Measurements from ENCODE around the gene HIP1.
"Not testable (repeated sequence)": the region's sequence is repeated elsewhere in the genome, so short reads cannot be mapped to it uniquely, and the experiment has no call there.

The HIP1 gene

DNA sequence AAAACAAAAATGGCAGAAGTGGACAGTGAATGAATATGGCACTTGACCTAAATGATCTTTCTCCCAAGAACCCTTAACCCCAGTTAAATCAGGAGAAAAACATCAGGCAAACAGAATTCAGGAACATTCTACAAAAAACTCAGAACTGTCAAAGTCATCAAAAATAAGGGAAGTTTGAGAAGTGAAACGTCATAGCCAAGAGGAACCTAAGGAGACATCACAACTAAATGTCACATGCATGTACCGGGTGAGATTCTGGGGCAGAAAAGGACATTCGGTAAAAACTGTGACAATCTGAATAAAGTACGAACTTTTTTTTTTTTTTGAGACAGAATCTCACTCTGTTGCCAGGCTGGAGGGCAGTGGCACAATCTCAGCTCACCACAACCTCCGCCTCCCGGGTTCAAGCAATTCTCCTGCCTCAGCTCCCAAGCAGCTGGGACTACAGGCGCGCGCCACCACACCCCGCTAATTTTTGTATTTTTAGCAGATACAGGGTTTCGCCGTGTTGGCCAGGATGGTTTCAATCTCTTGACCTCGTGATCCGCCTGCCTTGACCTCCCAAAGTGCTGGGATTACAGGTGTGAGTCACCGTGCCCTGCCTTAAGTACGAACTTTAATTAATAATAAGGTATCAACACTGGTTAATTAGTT, 169.0 kb downstream of the HIP1 start:
- peak; percentile 66 to 92 (median 79) for DNase-seq

DNA sequence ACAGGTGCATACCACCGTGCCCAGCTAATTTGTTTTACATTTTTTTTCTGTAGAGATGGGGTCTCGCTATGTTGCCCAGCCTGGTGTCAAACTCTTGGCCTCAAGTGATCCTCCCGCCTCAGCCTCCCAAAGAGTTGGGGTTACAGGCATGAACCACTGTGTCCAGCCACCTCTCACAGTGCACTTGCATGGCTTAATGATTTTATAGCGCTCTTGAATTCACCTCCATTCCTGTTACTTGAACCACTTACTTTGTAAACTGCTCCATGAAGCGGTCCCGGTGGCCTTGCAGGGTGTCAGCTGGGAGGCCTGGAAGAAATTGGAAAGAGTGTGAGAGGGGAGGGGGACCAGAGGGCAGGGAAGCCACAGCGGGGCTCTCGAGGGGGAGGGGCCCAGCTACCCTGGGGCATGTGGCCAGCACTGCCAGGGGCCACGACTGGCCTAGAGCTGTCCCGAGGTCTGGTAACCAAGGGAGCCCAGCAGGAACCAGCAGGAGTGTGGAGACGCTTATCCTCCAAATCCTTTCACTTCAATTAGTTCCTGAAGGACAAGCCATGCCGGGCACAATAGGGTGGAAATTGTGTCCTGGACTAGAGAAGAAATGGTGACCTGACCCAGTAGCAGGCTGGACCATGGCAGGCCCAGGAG, 170.7 kb downstream of the HIP1 start:
- DNase-seq: no peak

DNA sequence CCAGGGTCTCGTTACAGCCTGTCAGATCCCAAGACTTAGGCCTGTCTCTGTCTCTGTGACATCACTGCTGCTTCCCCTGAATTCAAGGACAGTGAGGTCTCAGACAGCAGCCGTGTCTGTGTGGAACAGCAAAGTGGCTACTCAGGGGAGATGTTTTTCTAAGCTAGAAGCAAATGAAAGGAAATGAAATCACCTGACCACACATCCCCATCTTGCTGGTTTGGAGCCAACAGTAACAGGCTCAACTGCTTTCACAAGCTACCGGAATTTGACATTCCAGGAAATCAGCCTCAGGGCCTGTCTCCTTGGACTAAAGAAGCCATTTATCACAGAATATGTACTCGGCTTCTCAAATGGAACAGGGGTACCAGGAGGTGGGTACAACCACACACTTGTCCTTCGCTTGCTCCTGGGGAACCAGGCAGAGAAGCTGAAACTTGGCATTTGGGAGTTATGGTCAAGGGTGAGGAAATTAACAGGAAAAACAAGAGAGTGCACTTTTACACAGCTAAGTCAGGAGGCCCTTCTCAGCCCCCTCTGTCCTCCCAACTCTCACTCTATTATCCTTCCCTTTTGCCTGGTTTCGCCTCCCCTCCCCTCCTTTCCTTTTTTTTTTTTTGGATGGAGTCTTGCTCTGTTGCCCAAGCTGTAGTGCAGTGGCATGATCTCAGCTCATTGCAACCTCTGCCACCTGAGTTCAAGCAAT, 173.5 kb downstream of the HIP1 start:
- peak; percentile 27 to 48 (median 35) for DNase-seq

GRCh38 chr7:75563171-75563570, 175.6 kb downstream of the HIP1 start:
- DNase-seq: no peak

- DNase-seq: no peak
Observed at GRCh38 chr7:75559976-75560365, 178.8 kb downstream of the HIP1 start.

DNA sequence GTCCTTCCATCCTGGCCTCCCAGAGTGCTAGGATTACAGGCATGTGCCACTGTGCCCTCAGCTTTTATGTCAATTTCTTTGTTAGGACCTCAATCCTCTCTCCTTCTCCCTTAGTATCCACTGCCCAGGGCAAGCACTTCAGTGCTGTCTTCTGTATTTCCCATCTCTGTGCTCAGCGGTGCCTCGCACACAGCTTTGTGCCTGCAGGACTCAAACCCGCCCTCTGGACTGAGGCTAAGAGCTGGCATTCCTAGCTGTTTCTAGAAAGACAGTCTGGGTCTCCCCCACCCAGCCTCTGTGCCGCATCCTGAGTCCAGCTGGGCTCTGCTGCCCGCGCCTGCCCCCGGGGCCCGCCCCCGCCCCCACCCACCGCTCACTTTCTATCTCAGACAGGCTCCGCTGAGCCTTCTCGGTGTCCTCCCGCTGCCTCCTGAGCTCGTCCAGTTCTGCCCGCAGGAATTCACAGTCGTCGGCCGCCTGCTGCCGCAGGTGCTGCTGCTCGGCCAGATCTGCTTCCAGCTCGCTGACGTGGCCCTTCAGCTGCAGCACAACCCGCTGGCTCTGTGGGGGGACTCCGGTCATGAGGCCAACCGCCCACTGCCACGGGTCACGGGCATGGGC, 179.3 kb downstream of the HIP1 start:
- no peak for DNase-seq

- DNase-seq: not testable (repeated sequence)
Observed at GRCh38 chr7:75556835-75557234, 181.9 kb downstream of the HIP1 start.

GRCh38 chr7:75555736-75556135, 183.0 kb downstream of the HIP1 start:
- DNase-seq: no peak

- no peak for DNase-seq
Observed at GRCh38 chr7:75546237-75547015, 192.3 kb downstream of the HIP1 start.

DNA sequence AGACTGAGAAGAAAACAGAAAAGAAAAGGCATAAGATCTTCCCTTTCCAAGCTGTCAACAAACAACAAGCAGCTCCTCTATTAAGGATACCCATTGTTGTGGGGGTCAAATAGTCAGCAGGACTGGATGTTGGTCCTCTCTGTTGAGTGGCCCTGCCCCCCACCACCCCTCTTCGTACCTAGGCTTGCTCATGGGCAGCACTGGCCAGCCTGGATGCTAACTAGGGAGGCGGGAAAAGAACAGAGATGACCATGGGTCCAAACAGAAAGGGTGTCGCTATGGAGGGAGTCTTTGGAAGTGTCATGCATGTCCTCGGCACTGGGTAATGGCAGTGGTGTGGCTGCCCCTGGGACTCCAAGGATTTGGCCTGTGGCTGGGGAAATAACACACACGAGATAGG, 201.0 kb downstream of the HIP1 start:
- no peak for DNase-seq

DNA sequence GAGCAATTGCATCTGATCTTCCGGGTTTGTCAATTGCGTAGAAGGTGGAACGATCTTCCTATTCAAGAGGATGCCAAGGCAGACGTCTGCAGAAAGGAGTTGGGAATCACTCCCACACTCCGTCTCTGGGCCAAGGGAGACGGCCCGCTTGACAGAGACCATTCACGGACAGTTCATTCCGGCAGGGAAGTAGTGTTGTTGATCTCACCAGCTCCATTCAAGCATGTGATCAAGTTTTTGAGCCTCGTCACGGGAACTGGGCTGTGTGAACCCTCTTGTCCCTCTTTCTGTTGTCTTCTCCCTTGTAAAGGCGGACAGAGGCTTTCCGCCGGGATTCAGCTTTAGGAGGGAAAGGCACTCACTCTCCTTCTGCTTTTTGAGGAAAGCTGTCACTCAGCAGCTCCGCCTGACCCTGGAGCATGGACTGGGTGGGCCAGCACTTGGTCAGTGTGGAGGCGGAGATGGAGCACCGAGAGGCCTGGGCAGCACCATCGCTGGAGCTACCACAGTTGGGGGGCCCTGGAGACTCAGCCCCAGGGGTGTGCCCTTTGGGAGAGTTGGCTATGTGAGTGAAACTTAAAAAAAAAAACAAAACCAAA, 201.7 kb downstream of the HIP1 start:
- no peak for DNase-seq

- DNase-seq: no peak
Observed at GRCh38 chr7:75536491-75536890, 202.2 kb downstream of the HIP1 start.

- peak; percentile 51 to 90 (median 70) for DNase-seq
Observed at GRCh38 chr7:75534727-75535307, 203.9 kb downstream of the HIP1 start.

GRCh38 chr7:75533926-75534325, 204.8 kb downstream of the HIP1 start:
- DNase-seq: no peak

- DNase-seq: no peak
Observed at GRCh38 chr7:75532639-75533038, 206.1 kb downstream of the HIP1 start.

GRCh38 chr7:75531359-75531821, 207.4 kb downstream of the HIP1 start:
- no peak for DNase-seq

DNA sequence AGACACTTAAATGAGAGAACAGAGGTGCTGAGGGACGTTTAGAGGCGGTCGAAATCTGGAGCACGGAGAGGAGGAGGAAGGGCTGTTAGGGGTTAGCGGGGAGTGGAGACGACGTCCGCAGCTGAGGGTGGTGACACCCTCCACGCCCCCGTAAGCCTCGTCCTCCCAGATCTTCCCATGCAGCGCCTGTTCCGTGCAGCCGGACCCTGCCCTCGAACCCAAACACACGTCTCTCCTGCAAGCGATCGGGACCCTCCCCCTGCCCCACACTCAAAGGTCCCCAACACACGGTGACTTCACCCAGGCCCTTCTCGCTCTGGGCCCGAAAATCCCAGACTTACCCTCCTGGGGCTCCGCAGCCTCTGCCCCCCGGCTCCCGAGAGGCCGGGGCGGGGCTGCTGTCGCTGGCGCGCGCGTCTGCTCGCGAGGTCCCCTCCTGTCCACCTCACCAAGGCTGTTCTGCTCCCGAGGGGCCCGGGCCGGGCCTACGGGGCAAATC, 211.5 kb downstream of the HIP1 start:
- peak; percentile 13 to 45 (median 22) for DNase-seq

GRCh38 chr7:75521727-75522126, 217.0 kb downstream of the HIP1 start:
- not testable (repeated sequence) for DNase-seq

- not testable (repeated sequence) for DNase-seq
Observed at GRCh38 chr7:75518842-75519241, 219.9 kb downstream of the HIP1 start.

DNA sequence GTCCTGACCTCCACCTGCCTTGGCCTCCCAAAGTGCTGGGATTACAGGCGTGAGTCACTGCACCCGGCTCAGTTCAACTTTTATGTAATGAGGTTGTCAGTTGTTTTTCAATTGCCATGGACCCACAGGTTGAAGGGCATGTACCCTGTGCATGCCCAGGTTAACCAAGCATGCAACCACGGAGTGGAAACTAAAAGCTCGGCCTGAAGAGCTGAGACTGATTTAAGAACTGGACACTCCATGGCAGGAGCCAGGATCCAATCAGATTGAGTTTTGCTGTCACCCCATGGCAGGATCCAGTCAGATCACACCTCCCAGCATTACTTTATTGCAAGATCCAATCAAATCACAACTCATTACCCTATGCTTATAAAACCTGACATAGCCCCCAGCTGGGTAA, 229.7 kb downstream of the HIP1 start:
- DNase-seq: not testable (repeated sequence)

GRCh38 chr7:75492020-75492419, 246.7 kb downstream of the HIP1 start, which contains the start of gene SPDYE5:
SPDYE5 (plus strand) TSS chr7:75492320; CDS start chr7:75494048, 1,728 bp downstream.
- DNase-seq: not testable (repeated sequence)

All from suppressor macrophage (primary cell).